Limb (tissue), 2 donors: ENCODE data around the gene CDC42BPG.

Source experiments
- DNase-seq, 2 donors: peaks; one replicate each; pipeline ENCODE4 v3.0.0-alpha.2; 2016; ENCODE audit errors: extremely low spot score in 2 of 2

CDC42BPG gene

GRCh38 chr11:64789331-64790204 lies 54.9 kb downstream of the CDC42BPG start:
- no peak for DNase-seq

- peak in 1 of 2 donors; percentile 25 for DNase-seq
These were observed 55.9 kb downstream of the CDC42BPG start for GRCh38 chr11:64788321-64789215.

- peak in 1 of 2 donors; percentile 65 for DNase-seq
These were observed 56.7 kb downstream of the CDC42BPG start for GRCh38 chr11:64787526-64788320.

GRCh38 chr11:64786308-64786707 lies 58.1 kb downstream of the CDC42BPG start:
- no peak for DNase-seq

GRCh38 chr11:64784813-64785581 lies 59.5 kb downstream of the CDC42BPG start:
- no peak for DNase-seq

- peak; percentile 99 to 100 for DNase-seq
These were observed 65.8 kb downstream of the CDC42BPG start, which contains the start of gene SF1 for GRCh38 chr11:64778473-64779298. SF1 (minus strand) TSS chr11:64778542; CDS start chr11:64778392, 150 bp downstream.

GRCh38 chr11:64778223-64778472 lies 66.3 kb downstream of the CDC42BPG start:
- no peak for DNase-seq

GRCh38 chr11:64777449-64778222 lies 66.8 kb downstream of the CDC42BPG start:
- DNase-seq: peak; percentile 88 to 93

GRCh38 chr11:64776875-64777274 lies 67.6 kb downstream of the CDC42BPG start:
- DNase-seq: no peak

GRCh38 chr11:64776425-64776824 lies 68.0 kb downstream of the CDC42BPG start:
- no peak for DNase-seq

- DNase-seq: no peak
These were observed 70.3 kb downstream of the CDC42BPG start for GRCh38 chr11:64774144-64774543.
